ENCODE data around the gene POLR2M.

The POLR2M gene

DNA sequence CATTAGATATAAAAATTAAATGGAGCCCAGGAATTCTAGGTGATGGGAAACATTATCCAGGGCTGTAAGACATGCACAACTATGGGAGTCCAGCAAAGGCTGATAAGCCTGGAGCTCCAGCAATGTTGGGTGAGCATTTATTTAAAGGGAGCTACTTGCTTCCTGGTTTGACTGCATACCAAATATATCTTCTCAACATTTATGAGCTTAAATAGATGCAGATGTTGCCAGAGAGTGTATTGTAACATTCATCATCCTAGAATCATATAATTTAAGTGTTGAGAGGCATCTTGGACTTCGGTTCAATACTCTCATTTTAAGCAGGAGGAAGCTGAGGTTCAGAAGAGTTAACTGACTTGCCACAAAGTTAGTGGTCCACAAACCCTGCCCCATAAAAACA, 12.2 kb upstream of the POLR2M start:
- DNase-seq, result no peak

DNA sequence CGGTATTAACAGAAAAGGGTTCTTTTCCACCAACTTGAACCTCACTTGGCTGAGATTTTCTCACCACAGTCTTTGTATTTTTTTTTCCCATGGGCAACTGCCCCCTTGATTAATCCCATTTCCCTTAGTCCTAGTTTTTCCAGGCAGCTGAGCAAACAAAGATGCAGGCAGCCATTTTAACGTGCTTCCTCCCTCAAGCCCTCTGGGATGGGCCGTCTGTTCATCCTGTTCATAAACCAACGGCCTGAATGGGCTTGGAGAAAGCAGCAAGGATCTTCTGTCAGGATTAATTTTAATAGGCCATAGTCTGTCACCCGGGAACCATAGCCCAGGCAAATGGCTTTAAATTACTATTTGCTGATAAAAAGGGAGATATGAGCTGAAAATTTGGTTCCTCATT, 10.4 kb upstream of the POLR2M start:
- DNase-seq, result no peak

GRCh38 chr15:57697588-57697987, 8.9 kb upstream of the POLR2M start:
- DNase-seq, result no peak

- no peak for DNase-seq
Measured at GRCh38 chr15:57698243-57698642, 8.3 kb upstream of the POLR2M start.

DNA sequence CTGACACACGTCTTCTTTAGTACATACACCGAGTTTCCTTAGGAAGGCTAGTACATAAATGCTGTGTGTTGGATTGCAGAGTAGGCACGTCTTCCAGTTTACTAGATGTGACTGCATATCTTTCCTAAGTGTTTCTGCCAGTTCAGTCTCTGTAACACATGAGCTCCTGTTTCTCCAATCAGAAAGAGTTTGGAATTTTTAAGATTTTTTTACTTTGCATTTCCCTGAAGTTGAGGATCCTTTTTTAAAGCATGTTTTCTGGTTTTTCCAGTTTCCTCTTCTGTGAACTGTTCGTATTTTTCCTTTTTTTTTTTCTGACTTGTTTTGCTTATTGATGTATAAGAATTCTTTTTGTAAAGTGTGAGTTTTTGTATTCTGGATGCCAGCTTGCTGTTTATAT, 7.5 kb upstream of the POLR2M start:
- DNase-seq, result no peak

- peak; percentile 50 for DNase-seq
Measured at GRCh38 chr15:57703387-57703786, 3.1 kb upstream of the POLR2M start.

DNA sequence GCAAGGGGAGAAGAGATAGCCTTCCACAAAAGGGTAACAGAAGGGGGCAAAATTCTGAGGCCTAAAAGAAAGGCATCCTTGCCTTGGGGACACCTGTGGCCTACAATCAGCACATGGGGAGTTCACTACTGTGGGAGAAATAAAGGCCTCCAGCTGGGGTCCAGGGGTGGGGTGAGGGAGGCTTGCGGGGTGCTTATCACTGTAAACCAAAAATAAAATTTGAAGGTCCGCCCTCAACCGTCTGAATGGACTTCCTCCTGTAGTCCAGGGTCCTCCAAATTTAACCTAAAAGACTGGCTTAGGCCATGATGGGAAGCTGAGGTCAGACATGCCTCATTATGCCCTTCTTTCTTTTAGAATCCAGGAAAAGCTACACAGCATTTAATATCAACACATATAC, 2.1 kb upstream of the POLR2M start:
- no peak for DNase-seq

DNA sequence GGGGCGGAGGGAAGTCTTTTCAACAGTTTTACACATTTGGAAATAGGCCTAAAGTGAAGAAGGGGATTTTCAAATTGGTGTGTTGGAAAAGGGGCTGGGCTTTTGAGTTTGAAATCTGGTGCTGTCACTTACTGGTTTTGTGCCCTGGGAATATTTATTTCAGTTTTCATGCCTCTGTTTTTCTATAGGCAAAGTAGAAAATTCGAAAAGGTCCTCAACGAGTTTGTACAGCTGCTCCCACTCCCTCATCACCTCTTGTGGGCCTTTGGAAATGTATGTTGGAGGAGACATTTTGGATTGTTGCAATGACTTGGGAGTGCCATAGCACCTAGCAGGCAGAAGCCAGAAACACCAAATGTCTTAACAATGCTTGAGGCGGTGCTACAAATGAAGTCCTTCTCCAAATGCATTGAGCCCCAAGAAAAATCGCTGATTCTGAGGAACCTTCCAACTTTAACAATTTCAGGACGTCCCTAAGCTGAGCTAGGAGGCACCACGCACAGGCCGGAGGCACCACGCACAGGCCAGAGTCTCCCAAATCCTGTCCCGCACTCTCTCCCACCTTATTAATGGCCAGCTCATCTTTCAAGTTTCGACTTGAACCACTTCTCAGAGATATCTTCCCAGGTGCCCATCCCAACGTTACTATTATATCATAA, 639 bp upstream of the POLR2M start:
- no peak for DNase-seq

DNA sequence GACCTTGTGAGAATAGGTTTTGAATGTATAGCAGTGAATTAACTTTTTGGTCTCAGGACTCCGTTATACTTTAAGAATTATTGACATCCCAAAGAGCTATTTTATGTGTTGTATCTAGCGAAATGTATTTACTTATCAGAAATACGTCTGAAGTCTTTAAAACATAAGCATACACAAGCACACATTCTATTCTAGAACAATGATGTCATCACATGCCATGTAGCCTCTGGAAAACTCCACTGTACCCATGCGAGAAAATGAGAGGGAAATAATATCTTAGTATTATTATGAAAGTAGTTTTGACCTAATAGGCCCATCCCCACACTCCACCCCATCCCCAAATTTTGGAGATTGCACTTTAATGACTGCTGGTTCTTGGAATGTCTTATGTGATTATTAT, 1.5 kb downstream of the POLR2M start:
- no peak for DNase-seq

- DNase-seq, result no peak
Measured at GRCh38 chr15:57718309-57718708, 11.8 kb downstream of the POLR2M start.

DNA sequence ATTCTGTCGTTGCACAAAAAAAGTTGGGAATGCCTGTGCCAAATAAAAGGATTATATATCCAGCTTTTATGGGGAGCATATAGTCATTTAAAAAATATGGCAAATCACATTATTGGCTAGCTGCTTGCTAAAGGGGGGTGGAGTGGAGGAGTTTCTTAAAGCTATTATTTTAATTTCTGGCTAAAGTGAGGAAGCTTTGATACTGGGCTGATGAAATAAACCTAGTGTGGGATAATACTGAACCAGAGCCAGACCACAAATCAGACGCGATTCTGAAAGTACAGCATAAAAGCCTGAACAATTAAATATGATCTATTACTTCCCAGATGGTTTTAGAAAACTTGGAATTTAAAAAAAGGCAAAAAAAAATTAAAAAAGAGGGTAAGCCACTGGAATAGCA, 14.4 kb downstream of the POLR2M start:
- no peak for DNase-seq

- DNase-seq, result no peak
Measured at GRCh38 chr15:57726411-57726810, 19.9 kb downstream of the POLR2M start.

- no peak for DNase-seq
Measured at GRCh38 chr15:57727031-57727430, 20.5 kb downstream of the POLR2M start.

DNA sequence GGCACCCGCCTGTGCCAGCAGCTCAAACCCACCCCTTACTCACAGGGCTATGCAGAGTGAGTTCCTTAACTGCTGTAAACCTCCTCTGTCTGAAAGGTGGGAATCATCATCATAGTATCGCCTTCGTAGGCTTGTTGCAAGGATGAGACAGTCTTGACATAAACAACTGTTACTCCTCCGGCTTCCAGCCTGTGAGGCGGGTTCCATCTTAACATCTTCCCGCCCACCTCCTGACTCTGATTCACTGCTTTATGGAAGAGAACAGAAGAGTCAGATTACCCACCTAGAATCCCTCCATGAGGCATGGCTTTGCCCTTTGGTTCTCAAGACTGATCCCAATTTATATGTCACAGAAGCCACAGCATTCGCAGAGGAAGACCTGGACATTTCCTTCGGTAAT, 21.9 kb downstream of the POLR2M start:
- DNase-seq, result no peak

DNA sequence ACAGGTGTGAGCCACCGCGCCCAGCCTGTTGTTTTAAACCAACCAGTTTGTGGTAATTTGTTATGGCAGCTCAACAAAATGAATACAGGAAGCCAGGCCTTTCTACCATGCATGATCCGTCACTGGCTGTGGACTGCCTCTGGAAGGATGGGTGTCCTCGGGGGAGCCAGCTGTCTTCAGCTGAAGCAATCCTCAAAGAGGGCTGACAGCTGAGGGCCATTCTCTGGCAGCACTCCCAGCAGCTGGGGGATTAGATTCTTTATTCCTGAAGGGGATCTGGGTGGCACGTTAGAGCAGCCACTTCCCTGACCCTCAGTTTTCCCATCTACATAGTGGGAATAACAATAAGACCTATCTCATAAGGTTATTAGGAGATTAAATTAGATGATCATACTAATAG, 24.4 kb downstream of the POLR2M start:
- DNase-seq, result no peak

DNA sequence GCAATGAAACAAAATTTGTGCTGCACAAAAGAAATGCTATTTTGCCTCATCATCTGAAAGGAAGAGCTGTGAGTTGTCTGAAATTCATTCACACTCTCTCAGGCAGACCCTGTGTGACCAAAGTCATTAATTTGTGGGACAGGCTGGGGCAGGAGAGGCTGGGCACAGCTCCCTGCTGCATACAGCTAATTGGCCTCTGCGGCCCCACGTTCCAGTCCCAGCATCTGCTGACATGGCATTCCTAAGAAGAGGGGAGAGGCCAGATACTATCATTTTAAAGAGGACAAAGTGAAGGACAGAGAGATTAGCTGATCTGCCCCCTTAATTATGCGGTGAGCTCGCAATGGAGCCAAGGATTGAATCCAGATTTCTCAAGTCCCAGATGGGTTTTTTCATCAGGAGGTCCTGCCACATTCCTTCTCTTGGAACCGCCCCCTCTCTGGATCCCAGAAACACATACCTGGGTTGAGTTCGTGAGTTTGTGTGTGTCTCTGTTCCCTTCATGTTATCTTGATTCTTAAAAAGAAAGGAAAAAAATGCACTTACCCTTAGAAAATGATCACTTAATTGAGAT, 25.1 kb downstream of the POLR2M start:
- no peak for DNase-seq

- DNase-seq, result peak; percentile 47
Measured at GRCh38 chr15:57732526-57733331, 26.2 kb downstream of the POLR2M start.

DNA sequence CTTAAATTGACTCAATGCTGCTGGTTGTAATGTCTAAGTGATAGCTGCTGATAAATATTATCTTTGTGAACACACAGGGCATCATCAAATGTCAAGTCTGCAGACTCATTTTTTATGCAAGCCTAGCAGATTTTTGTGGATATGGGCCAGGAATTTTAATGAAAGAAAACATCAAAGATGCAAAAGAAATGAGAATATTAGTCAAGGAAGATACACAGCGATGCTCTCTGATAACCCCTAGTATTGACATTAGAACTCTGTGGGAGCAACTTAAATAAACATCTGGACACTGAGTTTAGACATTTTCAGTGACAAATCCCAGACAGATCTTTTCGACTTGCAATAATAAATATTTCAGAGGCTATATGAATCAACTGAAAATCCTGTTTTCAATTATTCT, 28.3 kb downstream of the POLR2M start:
- DNase-seq, result no peak

GRCh38 chr15:57735431-57735830, 28.9 kb downstream of the POLR2M start:
- DNase-seq, result no peak

GRCh38 chr15:57735891-57736290, 29.4 kb downstream of the POLR2M start:
- no peak for DNase-seq

- DNase-seq, result no peak
Measured at GRCh38 chr15:57736591-57736990, 30.1 kb downstream of the POLR2M start.

- DNase-seq, result no peak
Measured at GRCh38 chr15:57738734-57739237, 32.3 kb downstream of the POLR2M start.

GRCh38 chr15:57740048-57740447, 33.5 kb downstream of the POLR2M start:
- DNase-seq, result no peak

DNA sequence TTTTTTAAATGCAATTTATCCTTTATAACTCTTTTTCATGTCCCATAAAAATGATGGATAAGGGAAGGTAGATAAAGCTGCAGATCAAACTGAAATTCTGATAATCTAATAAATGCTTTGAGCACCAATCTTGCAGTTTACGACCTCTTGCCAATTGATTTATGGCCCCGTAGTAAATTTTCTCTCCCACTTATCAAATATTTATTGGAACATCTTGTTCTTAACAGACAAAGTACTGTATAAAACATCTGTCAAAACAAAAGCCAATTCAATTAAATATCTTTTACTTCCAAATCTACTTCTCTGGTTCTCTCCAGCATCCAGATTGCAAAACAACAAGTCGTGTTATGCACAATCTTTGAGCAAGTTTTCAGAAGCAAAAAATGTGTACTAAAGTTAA, 34.6 kb downstream of the POLR2M start:
- DNase-seq, result no peak

All from CD4-positive, alpha-beta T cell treated with Interleukin-21 for 1 hour (primary cell).